HepG2 (cell line): ENCODE data around the gene SMYD2. TPM values are rescaled to one million over a fixed set of nuclear protein-coding genes. Genes with fewer than 3 reads are reported as not detected.

Experiments used
- ATAC-seq: fragments of 200-7000 bp; cut with Tn5 transposase; 3 replicates; pipeline ENCODE4 v1.9.1; 2020; ENCODE audit warnings: mild to moderate bottlenecking, moderate library complexity
- BruUV-seq: library from RNA; stranded (reverse); fragments of 400-500 nt; replicated peaks from 2 replicates; lab custom pipeline; 2021; lab: Mats Ljungman, UMichigan
- CTCF ChIA-PET: fragments of 300-600 bp; formaldehyde crosslinking; extraction: SDS; loops from one replicate; lab custom pipeline; 2021; ENCODE audit warnings: low total read pairs, inconsistent platforms, low intra/inter-chr PET ratio; lab: Yijun Ruan, JAX
- POLR2A ChIA-PET: fragments of 350-600 bp; sonication (Branson Sonifier 250); formaldehyde crosslinking; loops from one replicate; lab custom pipeline; 2020; ENCODE audit warnings: antibody characterized with exemption, inconsistent platforms; lab: Yijun Ruan, JAX
- DNase-seq: peaks from one replicate; pipeline ENCODE4 v3.0.0-alpha.2; 2015; ENCODE audit warnings: low spot score
- FAIRE-seq: peaks from 3 replicates; lab custom pipeline; 2011; peaks lifted over from hg19 to GRCh38; lab: Jason Lieb, UNC
- H2AFZ ChIP-seq: one replicate; pipeline ENCODE4 v1.6.1; 2011; ENCODE audit warnings: low read length, inconsistent platforms
- H3K27ac ChIP-seq: fragments of 300-600 bp; 3 replicates; pipeline ENCODE4 v1.8.0; 2011; ENCODE audit warnings: mixed run types, mild to moderate bottlenecking, mixed read lengths, low read length, inconsistent platforms; ENCODE audit not compliant: insufficient read depth; ENCODE audit errors: extremely low read length
- H3K27me3 ChIP-seq, 2 experiments: fragments of 200-600 bp in 1 of 2; 2 replicates in 1 of 2; 3 replicates in 1 of 2; pipeline versions ENCODE4 v1.6.0 to v1.8.0; 2011; ENCODE audit warnings: low read length in 2 of 2, mild to moderate bottlenecking in 2 of 2, moderate library complexity in 2 of 2, inconsistent platforms in 1 of 2; ENCODE audit not compliant: insufficient read depth in 2 of 2, control insufficient read depth in 1 of 2
- H3K36me3 ChIP-seq, 2 experiments: fragments of 200-600 bp in 1 of 2; replicated peaks in 1 of 2; 2 replicates in 1 of 2; 3 replicates in 1 of 2; pipeline versions ENCODE4 v1.5.1 to v1.8.0; 2011; ENCODE audit warnings: low read length in 2 of 2, inconsistent platforms in 1 of 2; ENCODE audit not compliant: insufficient read depth in 2 of 2, control insufficient read depth in 1 of 2
- H3K4me1 ChIP-seq: 2 replicates; pipeline ENCODE4 v1.5.1; 2012; ENCODE audit warnings: low read length, inconsistent platforms; ENCODE audit not compliant: insufficient read depth
- H3K4me2 ChIP-seq: 2 replicates; pipeline ENCODE4 v1.6.0; 2011; ENCODE audit warnings: low read depth, low read length, inconsistent platforms
- H3K4me3 ChIP-seq, 3 experiments: fragments of 200-600 bp in 1 of 3; sonication (generic), shearing (Covaris generic) in 1 of 3; replicated peaks in 1 of 3; 2 replicates each; pipeline ENCODE4 v1.5.1; 2011 to 2016; ENCODE audit warnings: low read length in 3 of 3, inconsistent platforms in 2 of 3, low read depth in 2 of 3, mild to moderate bottlenecking in 2 of 3, control low read depth in 1 of 3, mixed read lengths in 1 of 3; ENCODE audit not compliant: insufficient read depth in 1 of 3
- H3K79me2 ChIP-seq: one replicate; pipeline ENCODE4 v1.6.1; 2011; ENCODE audit warnings: low read length, inconsistent platforms; ENCODE audit not compliant: insufficient read depth
- H3K9ac ChIP-seq: 2 replicates; pipeline ENCODE4 v1.6.0; 2011; ENCODE audit warnings: mild to moderate bottlenecking, low read depth, low read length, inconsistent platforms; ENCODE audit not compliant: insufficient read depth
- H3K9me3 ChIP-seq: 2 replicates; pipeline ENCODE4 v1.5.1; 2012; ENCODE audit warnings: mild to moderate bottlenecking, low read length
- H4K20me1 ChIP-seq: 2 replicates; pipeline ENCODE4 v1.6.0; 2011; ENCODE audit warnings: inconsistent platforms, mild to moderate bottlenecking, low read length, moderate library complexity; ENCODE audit not compliant: insufficient read depth
- ETV6 ChIP-seq: sonication (generic); formaldehyde crosslinking; conservative IDR thresholded peaks from 2 replicates; pipeline ENCODE4 v1.4.0; 2020; ENCODE audit warnings: missing genetic modification reagents
- HDAC2 ChIP-seq: sonication (generic); formaldehyde crosslinking; IDR thresholded peaks from 2 replicates; pipeline ENCODE4 v1.4.0; 2020; ENCODE audit warnings: missing genetic modification reagents
- HNF4A ChIP-seq: sonication (generic); formaldehyde crosslinking; IDR thresholded peaks from 2 replicates; pipeline ENCODE4 v1.4.0; 2020; ENCODE audit warnings: missing genetic modification reagents
- NFKBIZ ChIP-seq: IDR thresholded peaks from 2 replicates; pipeline ENCODE4 v1.6.1; 2018; ENCODE audit warnings: missing genetic modification reagents, missing compliant biosample characterization
- PCBP1 ChIP-seq: fragments of 200-400 bp; formaldehyde crosslinking; IDR thresholded peaks from 2 replicates; pipeline ENCODE4 v1.6.1; 2017; ENCODE audit warnings: mild to moderate bottlenecking, low read depth, low read length, borderline replicate concordance
- POLR2AphosphoS5 ChIP-seq: IDR thresholded peaks from 2 replicates; pipeline ENCODE4 v1.6.1; 2012; ENCODE audit warnings: low read depth, low read length
- RCOR2 ChIP-seq: IDR thresholded peaks from 2 replicates; pipeline ENCODE4 v1.6.1; 2016; ENCODE audit warnings: missing biosample characterization, missing genetic modification reagents
- SMAD9 ChIP-seq: sonication (generic); formaldehyde crosslinking; IDR thresholded peaks from 2 replicates; pipeline ENCODE4 v1.5.1; 2020; ENCODE audit warnings: mild to moderate bottlenecking, missing genetic modification reagents
- SP5 ChIP-seq: IDR thresholded peaks from 2 replicates; pipeline ENCODE4 v1.6.1; 2016; ENCODE audit warnings: low read depth, borderline replicate concordance
- TCF7 ChIP-seq: sonication (generic); IDR thresholded peaks from 2 replicates; pipeline ENCODE4 v1.6.1; 2016; ENCODE audit warnings: antibody characterized with exemption, low read depth
- THYN1 ChIP-seq: sonication (generic); formaldehyde crosslinking; IDR thresholded peaks from 2 replicates; pipeline ENCODE4 v1.8.1; 2023; ENCODE audit warnings: low read depth, mild to moderate bottlenecking, moderate library complexity, missing genetic modification reagents, borderline replicate concordance
- YEATS2 ChIP-seq: sonication (generic); formaldehyde crosslinking; IDR thresholded peaks from 2 replicates; pipeline ENCODE4 v1.4.0; 2020; ENCODE audit warnings: missing genetic modification reagents, borderline replicate concordance
- ZC3H13 ChIP-seq: sonication (generic); formaldehyde crosslinking; IDR thresholded peaks from 2 replicates; pipeline ENCODE4 v1.8.1; 2023; ENCODE audit warnings: mild to moderate bottlenecking, missing genetic modification reagents, moderate library complexity
- ZNF232 ChIP-seq: sonication (generic); formaldehyde crosslinking; IDR thresholded peaks from 2 replicates; pipeline ENCODE4 v1.4.0; 2020; ENCODE audit warnings: missing genetic modification reagents, borderline replicate concordance
- ZNF260 ChIP-seq: sonication (generic); formaldehyde crosslinking; IDR thresholded peaks from 2 replicates; pipeline ENCODE4 v1.4.0; 2020; ENCODE audit warnings: missing genetic modification reagents, low read depth, mild to moderate bottlenecking, borderline replicate concordance
- ZNF337 ChIP-seq: sonication (generic); formaldehyde crosslinking; IDR thresholded peaks from 2 replicates; pipeline ENCODE4 v1.5.1; 2020; ENCODE audit warnings: missing genetic modification reagents, low read depth, mild to moderate bottlenecking, borderline replicate concordance
- in situ Hi-C: cut with HindIII; loops from 2 replicates; pipeline ENCODE4 v1.10.0; 2017; ENCODE audit warnings: low pct_unique_long_range_greater_than_20kb; ENCODE audit not compliant: extremely low pct_ligation_motif_present
- intact Hi-C: fragments of 100-400 bp; cut with micrococcal nuclease; formaldehyde crosslinking; loops from one replicate; pipeline ENCODE4 v1.10.0; 2022; ENCODE audit not compliant: unreplicated experiment
- polyA plus RNA-seq, 8 experiments: library from polyadenylated mRNA; depleted of rRNA in 3 of 8; stranded (reverse) in 7 of 8; unstranded in 1 of 8; fragments of >200 nt; fragmentation: Illumina TruSeq in 4 of 8; extraction: Trizol in 4 of 8; gene quantifications; 2 replicates each; pipeline versions ENCODE4 v1.2.1 to v1.2.3, GENCODE V29; 2011 to 2016; ENCODE audit warnings: low read depth in 4 of 8, missing spikeins in 1 of 8, mixed read lengths in 1 of 8; ENCODE audit not compliant: insufficient read depth in 1 of 8
- total RNA-seq, 5 experiments: library from RNA; depleted of rRNA; stranded (reverse); fragments of >200 nt; fragmentation: Illumina TruSeq; extraction: Trizol; gene quantifications; 2 replicates each; pipeline ENCODE4 v1.2.3, GENCODE V29; 2016; ENCODE audit warnings: low read depth in 1 of 5
- TF ChIP-seq, protein P1 (sequence below): IDR thresholded peaks from 2 replicates; pipeline ENCODE4 v1.6.1; 2012; ENCODE audit warnings: inconsistent platforms
- TF ChIP-seq, protein P2 (sequence below): sonication (generic); formaldehyde crosslinking; conservative IDR thresholded peaks from 2 replicates; pipeline ENCODE4 v1.4.0; 2020; ENCODE audit warnings: missing genetic modification reagents

SMYD2 gene
- total and polyA plus RNA-seq, 2 of the 13 experiments (the other 11 are each of a cell fraction or from before 2014, with no cell fraction given), result 72.7 to 139 TPM

DNA sequence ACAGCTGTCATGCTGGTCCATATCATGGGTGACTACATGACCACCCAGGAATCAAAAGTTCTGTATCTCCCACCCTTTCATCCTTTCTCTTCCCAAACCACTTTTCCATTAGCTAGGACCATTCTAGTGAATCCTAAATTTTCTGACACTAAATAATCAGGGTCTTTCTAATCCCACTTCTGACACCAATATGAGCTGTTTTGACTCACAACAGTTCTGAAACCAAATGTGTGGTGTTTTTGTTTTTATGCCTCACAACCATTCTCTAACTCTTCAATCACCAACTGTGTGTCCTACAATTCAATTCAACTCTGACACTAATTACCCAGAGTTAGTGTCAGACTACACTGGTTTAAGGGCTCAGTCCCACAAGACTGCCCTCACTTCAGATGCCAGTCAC, 63.9 kb downstream of the SMYD2 start:
- in situ Hi-C loops, result no loop called here
- Histone ChIP-seq H2AFZ (no peak overlapping the region), H3K4me2 (no peak overlapping the region), H3K9ac (no peak overlapping the region)
- POLR2A ChIA-PET, result no interaction called here
- TF ChIP-seq PCBP1, result no peak
- no peak for TF ChIP-seq YEATS2
- TF ChIP-seq, protein P1, sequence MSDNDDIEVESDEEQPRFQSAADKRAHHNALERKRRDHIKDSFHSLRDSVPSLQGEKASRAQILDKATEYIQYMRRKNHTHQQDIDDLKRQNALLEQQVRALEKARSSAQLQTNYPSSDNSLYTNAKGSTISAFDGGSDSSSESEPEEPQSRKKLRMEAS, result no peak
- TF ChIP-seq, protein P2, sequence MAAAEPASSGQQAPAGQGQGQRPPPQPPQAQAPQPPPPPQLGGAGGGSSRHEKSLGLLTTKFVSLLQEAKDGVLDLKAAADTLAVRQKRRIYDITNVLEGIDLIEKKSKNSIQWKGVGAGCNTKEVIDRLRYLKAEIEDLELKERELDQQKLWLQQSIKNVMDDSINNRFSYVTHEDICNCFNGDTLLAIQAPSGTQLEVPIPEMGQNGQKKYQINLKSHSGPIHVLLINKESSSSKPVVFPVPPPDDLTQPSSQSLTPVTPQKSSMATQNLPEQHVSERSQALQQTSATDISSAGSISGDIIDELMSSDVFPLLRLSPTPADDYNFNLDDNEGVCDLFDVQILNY, result no peak
- no peak for TF ChIP-seq THYN1 (CRISPR knock-in tag)
- TF ChIP-seq HDAC2 (CRISPR knock-in tag), result no peak
- no peak for TF ChIP-seq ZNF260 (CRISPR knock-in tag)
- TF ChIP-seq ZC3H13 (CRISPR knock-in tag), result no peak
- no peak for TF ChIP-seq POLR2AphosphoS5
- no peak for TF ChIP-seq ETV6 (CRISPR knock-in tag)
- no peak for TF ChIP-seq HNF4A (CRISPR knock-in tag)
- no peak for TF ChIP-seq SMAD9 (CRISPR knock-in tag)
- TF ChIP-seq SP5 (CRISPR knock-in tag), result no peak
- TF ChIP-seq RCOR2 (CRISPR knock-in tag), result no peak
- no peak for TF ChIP-seq ZNF232
- no peak for TF ChIP-seq TCF7
- TF ChIP-seq NFKBIZ (CRISPR knock-in tag), result no peak
- TF ChIP-seq ZNF337, result no peak
- TF ChIP-seq, all 625 proteins: peak for 0
- Histone ChIP-seq H3K4me1 (no peaks in the 10 kb centered on the region; the same call in 1 of the 2 replicates), H3K9me3 (peaks cover 19% of the 10 kb centered on the region), H3K27me3 (no peaks in the 10 kb centered on the region), H3K27ac (no peak overlapping the region), H3K4me3 (no peak overlapping the region), H3K79me2 (no peaks in the 10 kb centered on the region), H3K36me3 (no peaks in the 10 kb centered on the region), H4K20me1 (no peaks in the 10 kb centered on the region)
- CTCF ChIA-PET, result no interaction called here
- DNase-seq (no peak), FAIRE-seq (no peak), ATAC-seq (no peak)
- intact Hi-C loops, result no loop called here
- BruUV-seq, result no TSS peak
